Endothelial cell of umbilical vein (primary cell): ENCODE measurements around the gene PGAP6.

Source experiments
- EZH2 ChIP-seq: IDR thresholded peaks from 2 replicates; pipeline ENCODE4 v1.6.1; 2012; ENCODE audit warnings: borderline replicate concordance, low read depth, mild to moderate bottlenecking, moderate library complexity, low read length, inconsistent platforms; ENCODE audit not compliant: severe bottlenecking
- FOS ChIP-seq: IDR thresholded peaks from 2 replicates; pipeline ENCODE4 v1.6.1; 2011; ENCODE audit warnings: mild to moderate bottlenecking, low read length, moderate library complexity, borderline replicate concordance; ENCODE audit not compliant: insufficient read depth
- GATA2 ChIP-seq: IDR thresholded peaks from 2 replicates; pipeline ENCODE4 v1.7.0; 2011; ENCODE audit warnings: low read depth, mild to moderate bottlenecking, moderate library complexity, mixed read lengths, low read length; ENCODE audit not compliant: insufficient read length, insufficient read depth
- JUN ChIP-seq: IDR thresholded peaks from 2 replicates; pipeline ENCODE4 v1.6.1; 2011; ENCODE audit warnings: borderline replicate concordance, low read depth; ENCODE audit not compliant: insufficient read length, insufficient read depth
- MAX ChIP-seq: IDR thresholded peaks from 2 replicates; pipeline ENCODE4 v1.6.1; 2011; ENCODE audit not compliant: insufficient read depth, insufficient read length
- MYC ChIP-seq: IDR thresholded peaks from one replicate; pipeline ENCODE4 v1.6.1; 2011; ENCODE audit warnings: mild to moderate bottlenecking, low read depth, low read length
- POLR2A ChIP-seq: IDR thresholded peaks from 2 replicates; pipeline ENCODE4 v1.6.1; 2012; ENCODE audit warnings: low read depth, mild to moderate bottlenecking, control low read depth, low read length
- POLR2AphosphoS5 ChIP-seq: IDR thresholded peaks from 2 replicates; pipeline ENCODE4 v1.6.1; 2012; ENCODE audit warnings: low read depth, mild to moderate bottlenecking, control low read depth, low read length, moderate library complexity; ENCODE audit not compliant: insufficient read depth
- TF ChIP-seq, protein P1 (sequence below), 2 donors: IDR thresholded peaks; 1 replicate in 1 of 2; 2 replicates in 1 of 2; pipeline ENCODE4 v1.5.1; 2011; ENCODE audit warnings: low read length in 2 of 2, mild to moderate bottlenecking in 2 of 2, moderate library complexity in 2 of 2, control low read depth in 1 of 2, inconsistent platforms in 1 of 2, low read depth in 1 of 2; ENCODE audit not compliant: insufficient read depth in 1 of 2; ENCODE audit errors: extremely low read depth in 1 of 2

- no peak for TF ChIP-seq MAX
- TF ChIP-seq, protein P1, sequence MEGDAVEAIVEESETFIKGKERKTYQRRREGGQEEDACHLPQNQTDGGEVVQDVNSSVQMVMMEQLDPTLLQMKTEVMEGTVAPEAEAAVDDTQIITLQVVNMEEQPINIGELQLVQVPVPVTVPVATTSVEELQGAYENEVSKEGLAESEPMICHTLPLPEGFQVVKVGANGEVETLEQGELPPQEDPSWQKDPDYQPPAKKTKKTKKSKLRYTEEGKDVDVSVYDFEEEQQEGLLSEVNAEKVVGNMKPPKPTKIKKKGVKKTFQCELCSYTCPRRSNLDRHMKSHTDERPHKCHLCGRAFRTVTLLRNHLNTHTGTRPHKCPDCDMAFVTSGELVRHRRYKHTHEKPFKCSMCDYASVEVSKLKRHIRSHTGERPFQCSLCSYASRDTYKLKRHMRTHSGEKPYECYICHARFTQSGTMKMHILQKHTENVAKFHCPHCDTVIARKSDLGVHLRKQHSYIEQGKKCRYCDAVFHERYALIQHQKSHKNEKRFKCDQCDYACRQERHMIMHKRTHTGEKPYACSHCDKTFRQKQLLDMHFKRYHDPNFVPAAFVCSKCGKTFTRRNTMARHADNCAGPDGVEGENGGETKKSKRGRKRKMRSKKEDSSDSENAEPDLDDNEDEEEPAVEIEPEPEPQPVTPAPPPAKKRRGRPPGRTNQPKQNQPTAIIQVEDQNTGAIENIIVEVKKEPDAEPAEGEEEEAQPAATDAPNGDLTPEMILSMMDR (IDR thresholded peaks at IDR 0.05; ENCODE audit: extremely low read depth in 1 of 2, insufficient read depth in 1 of 2, low read depth in 1 of 2, low read length in 2 of 2) = no peak
- no peak for TF ChIP-seq POLR2A
- no peak for TF ChIP-seq MYC
- no peak for TF ChIP-seq EZH2
- no peak for TF ChIP-seq POLR2AphosphoS5
- no peak for TF ChIP-seq JUN
- no peak for TF ChIP-seq GATA2
- TF ChIP-seq FOS = no peak
These were observed 44.5 kb upstream of the PGAP6 start for GRCh38 chr16:426115-426905.
